ENCODE data around the gene B9D1.
A peak's percentile ranks its signal among the peaks of the same experiment; 100 is the strongest.
"Not testable (repeated sequence)": the region's sequence is repeated elsewhere in the genome, so short reads cannot be mapped to it uniquely, and the experiment has no call there.

The B9D1 gene

GRCh38 chr17:19357351-19357750 is 5.2 kb downstream of the B9D1 start:
- no peak for DNase-seq

DNA sequence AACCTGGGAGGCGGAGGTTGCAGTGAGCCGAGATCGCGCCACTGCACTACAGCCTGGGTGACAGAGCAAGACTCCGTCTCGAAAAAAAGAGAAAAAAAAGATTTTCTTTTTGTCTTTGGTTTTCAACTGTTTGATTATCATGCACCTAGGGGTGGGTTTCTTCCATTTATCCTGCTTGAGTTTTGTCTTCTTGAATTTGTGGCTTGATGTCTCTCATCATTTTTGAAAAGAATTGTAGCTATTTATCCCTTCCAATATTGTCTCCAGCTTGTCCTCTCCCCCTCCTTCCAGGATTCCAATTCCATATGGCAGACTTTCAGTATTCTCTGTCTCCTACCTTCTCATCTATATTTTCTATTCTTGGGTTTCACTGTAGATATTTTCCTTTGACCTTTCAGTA is 7.8 kb downstream of the B9D1 start:
- DNase-seq: no peak

- not testable (repeated sequence) for DNase-seq
Observed at GRCh38 chr17:19353401-19353800, 9.1 kb downstream of the B9D1 start.

- DNase-seq: no peak
Observed at GRCh38 chr17:19348806-19349205, 13.7 kb downstream of the B9D1 start.

- DNase-seq: no peak
Observed at GRCh38 chr17:19348081-19348650, 14.4 kb downstream of the B9D1 start.

DNA sequence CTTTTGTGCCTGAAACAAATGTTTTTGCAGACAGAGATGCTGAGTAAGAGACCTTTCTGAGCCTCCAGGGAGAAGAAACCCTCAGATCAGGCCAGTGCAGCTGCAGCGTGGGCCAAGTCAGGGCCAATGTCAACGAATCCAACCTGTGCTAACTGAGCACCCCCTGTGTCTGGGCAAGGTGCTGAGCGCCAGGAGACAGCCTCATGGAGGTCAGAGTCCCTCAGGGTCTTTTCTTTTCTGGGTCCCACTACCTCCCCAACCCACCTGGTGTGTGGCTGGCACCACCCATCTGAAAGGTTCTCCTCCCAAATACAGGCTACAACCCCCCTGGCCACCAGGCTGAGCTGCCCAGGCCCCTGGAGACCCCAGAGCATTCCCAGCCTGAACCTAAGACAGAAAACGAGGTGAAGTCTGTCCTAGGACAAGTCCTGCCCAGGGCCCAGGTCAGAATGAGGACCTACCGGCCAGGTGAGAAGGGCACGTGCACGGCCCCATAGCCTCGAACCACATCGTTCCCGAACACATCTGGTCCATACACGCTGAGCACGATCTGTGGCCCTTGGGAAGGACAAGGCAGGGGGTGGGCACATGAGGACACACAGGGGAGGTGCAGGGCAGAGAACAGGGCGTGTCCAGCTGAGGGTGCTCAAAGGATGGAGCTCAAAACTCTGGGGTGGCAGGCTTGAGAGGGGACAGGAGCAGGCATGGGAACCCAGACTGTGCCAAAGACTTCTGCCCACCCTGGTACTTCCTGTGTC is 15.0 kb downstream of the B9D1 start:
- DNase-seq: no peak

DNA sequence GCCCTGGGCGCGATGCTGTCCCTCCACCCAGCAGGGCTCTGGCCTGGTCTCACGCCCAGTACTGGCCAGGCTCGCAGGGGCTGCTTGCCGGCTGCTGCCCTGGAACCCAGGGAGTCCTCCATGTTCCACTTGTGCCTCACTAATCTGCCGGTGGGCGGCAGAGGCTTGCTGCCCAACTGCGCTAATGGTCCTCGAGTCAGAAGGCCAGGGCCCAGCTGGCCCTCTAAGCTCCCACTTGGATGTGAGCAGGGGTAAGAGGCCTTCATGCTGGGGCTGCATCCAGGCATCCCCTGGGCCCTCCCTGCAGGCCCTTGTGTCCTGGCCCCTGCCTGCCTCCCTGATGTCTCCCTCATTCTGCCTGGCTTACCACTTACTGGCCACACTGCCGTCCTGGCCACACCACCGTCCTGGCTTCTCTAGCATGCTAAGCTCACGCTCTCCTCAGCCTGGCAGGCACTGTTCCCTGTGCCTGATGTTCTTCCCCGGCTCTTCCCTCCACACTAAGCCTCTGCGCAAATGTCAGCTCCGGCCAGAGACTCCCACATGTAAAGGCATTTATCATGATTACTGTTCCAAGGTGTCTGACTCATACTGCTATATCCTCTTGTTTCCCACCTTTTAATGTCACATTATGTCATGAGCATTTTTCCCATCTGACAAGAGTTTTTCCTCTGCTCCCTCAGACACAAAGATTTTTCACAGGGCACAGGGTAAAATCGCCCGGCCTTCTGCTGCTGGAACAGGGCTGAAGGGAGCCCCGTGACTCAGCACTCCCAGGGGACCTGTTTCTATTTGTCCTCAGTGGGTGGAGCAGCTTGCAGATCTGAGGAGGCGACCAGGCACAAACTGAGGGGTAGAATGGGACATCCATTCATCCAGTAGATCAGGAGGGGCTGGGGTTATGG is 15.9 kb downstream of the B9D1 start:
- DNase-seq: peak; percentile 38

GRCh38 chr17:19345486-19346350 is 16.8 kb downstream of the B9D1 start:
- DNase-seq: no peak

GRCh38 chr17:19345067-19345460 is 17.5 kb downstream of the B9D1 start:
- no peak for DNase-seq

- no peak for DNase-seq
Observed at GRCh38 chr17:19344311-19345066, 18.0 kb downstream of the B9D1 start.

GRCh38 chr17:19343671-19344151 is 18.8 kb downstream of the B9D1 start:
- no peak for DNase-seq

DNA sequence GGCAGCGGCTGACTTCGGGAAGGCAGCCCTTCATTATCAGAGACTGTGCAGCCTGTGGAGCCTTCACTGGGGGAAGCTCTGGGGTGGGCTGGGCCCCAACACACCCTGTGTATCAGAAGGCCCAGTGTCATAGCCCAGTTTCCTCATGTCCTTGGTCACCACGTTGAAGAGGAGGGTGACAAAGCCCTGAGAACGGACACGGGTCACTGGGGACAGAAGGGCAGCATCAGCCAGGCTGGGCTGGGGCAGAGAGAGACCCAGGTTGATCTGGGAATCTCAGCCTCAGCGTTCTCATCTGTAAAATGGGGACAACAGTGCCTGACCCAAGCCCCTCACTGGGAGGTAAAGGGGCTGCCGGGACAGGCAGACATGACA is 19.3 kb downstream of the B9D1 start:
- peak; percentile 27 for DNase-seq

GRCh38 chr17:19342611-19343255 is 19.8 kb downstream of the B9D1 start:
- DNase-seq: no peak

DNA sequence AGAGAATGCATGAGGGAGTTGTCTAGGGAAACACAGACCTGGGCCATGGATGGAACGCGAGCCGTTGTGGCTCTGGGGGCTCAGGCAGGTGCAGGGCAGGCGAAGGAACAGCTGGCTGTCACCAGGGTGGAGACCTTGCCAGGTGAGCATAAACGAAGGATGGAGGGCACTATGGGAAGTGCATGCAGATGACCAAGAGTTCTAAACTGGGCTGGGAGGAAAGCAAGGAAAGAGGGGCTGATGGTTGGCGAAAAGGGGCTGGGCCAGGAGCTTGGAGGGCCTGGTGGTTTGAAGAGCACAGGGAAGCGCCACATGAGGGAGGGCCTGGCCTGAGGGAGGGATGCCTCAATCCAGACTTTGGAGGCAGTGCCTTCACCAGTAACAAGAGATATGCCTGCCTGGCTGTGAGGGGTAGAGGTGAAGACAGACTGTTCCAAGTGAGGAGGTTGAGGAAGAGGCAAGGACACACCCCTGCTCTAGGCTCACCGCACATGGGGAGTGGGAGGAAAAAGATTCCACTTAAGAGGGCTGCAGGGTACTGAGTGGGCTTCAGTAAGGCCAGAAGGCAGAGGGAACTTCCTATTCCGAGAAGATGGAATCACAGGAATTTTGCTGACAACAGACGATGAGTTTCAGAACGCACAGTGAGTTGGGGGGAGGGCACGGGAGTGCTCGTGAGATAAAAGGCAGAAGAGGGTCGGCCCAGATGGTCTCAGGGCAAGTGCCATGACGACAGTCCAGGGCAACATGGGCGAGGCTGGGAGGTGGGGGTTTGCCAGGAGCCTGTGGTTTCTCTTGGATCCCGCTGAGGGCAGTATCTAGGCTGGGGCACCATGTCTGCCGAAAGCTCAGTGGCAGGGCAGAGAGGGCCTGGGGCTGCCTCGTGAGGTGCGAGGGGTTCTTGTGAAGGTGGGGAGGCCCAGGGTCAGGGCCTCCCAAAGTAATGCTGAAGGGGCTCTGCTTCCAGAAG is 20.6 kb downstream of the B9D1 start:
- peak; percentile 52 for DNase-seq

DNA sequence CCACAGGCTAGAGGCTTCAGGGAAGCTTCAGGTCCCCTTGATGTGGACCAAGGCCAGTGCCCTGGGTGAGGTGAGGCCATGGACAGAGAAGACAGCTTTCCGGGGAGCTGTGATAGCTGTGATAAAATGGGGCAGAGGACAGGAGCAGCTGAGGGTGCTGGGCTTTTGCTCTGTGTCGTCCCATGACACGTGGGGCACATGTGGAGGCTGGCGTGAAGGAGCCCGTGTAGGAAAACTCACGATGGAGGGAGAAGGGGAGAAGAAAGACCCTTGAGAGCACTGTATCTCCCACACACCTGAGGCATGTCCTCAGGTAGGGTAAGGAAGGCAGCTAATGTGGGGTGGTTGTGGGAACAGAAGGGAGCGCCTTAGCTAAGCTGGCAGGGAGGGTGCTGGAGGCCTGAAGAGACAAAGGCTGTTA is 21.3 kb downstream of the B9D1 start:
- DNase-seq: no peak

DNA sequence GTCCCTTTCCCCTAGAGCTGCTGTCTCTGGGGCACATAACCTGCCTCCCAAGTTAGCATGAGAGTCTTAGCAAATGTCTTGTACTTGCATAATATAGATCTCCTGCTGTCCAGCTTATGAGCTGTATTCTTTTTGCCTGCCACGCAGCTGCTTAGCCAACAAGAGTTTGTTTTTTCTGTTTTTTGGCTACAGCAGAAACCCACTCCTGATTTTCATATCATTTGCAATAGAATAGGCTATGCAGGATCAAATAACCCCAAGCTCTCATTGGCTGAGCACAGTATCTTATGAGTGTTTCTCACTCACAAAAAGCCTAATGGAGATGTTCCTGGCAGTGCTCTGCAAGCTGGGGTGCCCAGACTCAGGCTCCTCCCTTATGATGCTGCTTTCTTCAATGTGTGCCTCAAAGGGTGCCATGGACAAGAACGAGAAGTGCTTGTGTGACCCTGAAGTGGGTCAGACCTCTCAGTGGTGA is 23.1 kb downstream of the B9D1 start:
- no peak for DNase-seq

- peak; percentile 87 for DNase-seq
Observed at GRCh38 chr17:19338031-19338990, 24.2 kb downstream of the B9D1 start.

- no peak for DNase-seq
Observed at GRCh38 chr17:19337712-19338023, 24.9 kb downstream of the B9D1 start.
